HepG2 (cell line): Measurements from ENCODE around the gene ARHGEF40. TPM values are rescaled to one million over a fixed set of nuclear protein-coding genes. Genes with fewer than 3 reads are reported as not detected.

Experiments used
- DMTF1 ChIP-seq: sonication (generic); formaldehyde crosslinking; IDR thresholded peaks from 2 replicates; pipeline ENCODE4 v1.4.0; 2020; ENCODE audit warnings: mild to moderate bottlenecking, missing genetic modification reagents
- HNF1A ChIP-seq, 2 experiments: sonication (generic) in 1 of 2; formaldehyde crosslinking in 1 of 2; IDR thresholded peaks; 2 replicates each; pipeline versions ENCODE4 v1.4.0 to v1.6.1; 2016 to 2020; ENCODE audit warnings: borderline replicate concordance in 1 of 2, low read depth in 1 of 2, mild to moderate bottlenecking in 1 of 2, missing genetic modification reagents in 1 of 2
- HNF1B ChIP-seq: sonication (generic); formaldehyde crosslinking; IDR thresholded peaks from 2 replicates; pipeline ENCODE4 v1.5.1; 2020; ENCODE audit warnings: mild to moderate bottlenecking, moderate library complexity, missing genetic modification reagents
- HNF4A ChIP-seq: sonication (generic); formaldehyde crosslinking; IDR thresholded peaks from 2 replicates; pipeline ENCODE4 v1.4.0; 2020; ENCODE audit warnings: missing genetic modification reagents
- POGZ ChIP-seq: sonication (generic); formaldehyde crosslinking; IDR thresholded peaks from 2 replicates; pipeline ENCODE4 v1.4.0; 2020; ENCODE audit warnings: mild to moderate bottlenecking, missing genetic modification reagents
- TFDP1 ChIP-seq: IDR thresholded peaks from 2 replicates; pipeline ENCODE4 v1.6.1; 2016; ENCODE audit warnings: missing compliant biosample characterization, missing genetic modification reagents, borderline replicate concordance
- THYN1 ChIP-seq: sonication (generic); formaldehyde crosslinking; IDR thresholded peaks from 2 replicates; pipeline ENCODE4 v1.8.1; 2023; ENCODE audit warnings: low read depth, mild to moderate bottlenecking, moderate library complexity, missing genetic modification reagents, borderline replicate concordance
- U2AF2 ChIP-seq: fragments of 200-400 bp; formaldehyde crosslinking; IDR thresholded peaks from 2 replicates; pipeline ENCODE4 v1.6.1; 2017; ENCODE audit warnings: low read depth, mild to moderate bottlenecking, low read length
- ZBED4 ChIP-seq: sonication (generic); formaldehyde crosslinking; IDR thresholded peaks from 2 replicates; pipeline ENCODE4 v1.4.0; 2020; ENCODE audit warnings: missing genetic modification reagents, borderline replicate concordance
- ZFYVE20 ChIP-seq: sonication (generic); formaldehyde crosslinking; IDR thresholded peaks from 2 replicates; pipeline ENCODE4 v1.8.0; 2023; ENCODE audit warnings: low read depth, mild to moderate bottlenecking, moderate library complexity, missing genetic modification reagents, borderline replicate concordance
- ZNF232 ChIP-seq: sonication (generic); formaldehyde crosslinking; IDR thresholded peaks from 2 replicates; pipeline ENCODE4 v1.4.0; 2020; ENCODE audit warnings: missing genetic modification reagents, borderline replicate concordance
- ZSCAN21 ChIP-seq: sonication (generic); formaldehyde crosslinking; IDR thresholded peaks from 2 replicates; pipeline ENCODE4 v1.8.0; 2022; ENCODE audit warnings: mild to moderate bottlenecking, missing genetic modification reagents, moderate library complexity, borderline replicate concordance
- polyA plus RNA-seq, 8 experiments: library from polyadenylated mRNA; depleted of rRNA in 3 of 8; stranded (reverse) in 7 of 8; unstranded in 1 of 8; fragments of >200 nt; fragmentation: Illumina TruSeq in 4 of 8; extraction: Trizol in 4 of 8; gene quantifications; 2 replicates each; pipeline versions ENCODE4 v1.2.1 to v1.2.3, GENCODE V29; 2011 to 2016; ENCODE audit warnings: low read depth in 4 of 8, missing spikeins in 1 of 8, mixed read lengths in 1 of 8; ENCODE audit not compliant: insufficient read depth in 1 of 8
- total RNA-seq, 5 experiments: library from RNA; depleted of rRNA; stranded (reverse); fragments of >200 nt; fragmentation: Illumina TruSeq; extraction: Trizol; gene quantifications; 2 replicates each; pipeline ENCODE4 v1.2.3, GENCODE V29; 2016; ENCODE audit warnings: low read depth in 1 of 5

Gene ARHGEF40
- total and polyA plus RNA-seq, 2 of the 13 experiments (the other 11 are each of a cell fraction or from before 2014, with no cell fraction given) = 28.1 to 78.1 TPM

- TF ChIP-seq HNF1A (IDR thresholded peaks at IDR 0.05; ENCODE audit: low read depth) (no peak), HNF1A (CRISPR knock-in tag; IDR thresholded peaks at IDR 0.05; ENCODE audit: borderline replicate concordance) (no peak), U2AF2 (no peak), ZBED4 (CRISPR knock-in tag) (no peak; the same call in 1 of the 2 replicates), HNF4A (no peak), TFDP1 (CRISPR knock-in tag) (peak; percentile 21; the same call in 1 of the 2 replicates), THYN1 (no peak), HNF1B (CRISPR knock-in tag) (no peak; the same call in 1 of the 2 replicates), POGZ (CRISPR knock-in tag) (no peak; the same call in 1 of the 2 replicates), ZNF232 (CRISPR knock-in tag) (peak; percentile 56; the same call in 1 of the 2 replicates), DMTF1 (CRISPR knock-in tag) (no peak), ZSCAN21 (CRISPR knock-in tag) (no peak), ZFYVE20 (CRISPR knock-in tag) (no peak)
Observed at GRCh38 chr14:21068521-21069387, 1.4 kb upstream of the ARHGEF40 start (continued).
